K562 (cell line): Measurements from ENCODE around the gene GLYAT. TPM values are rescaled to one million over a fixed set of nuclear protein-coding genes. Genes with fewer than 3 reads are reported as not detected.
A peak's percentile ranks its signal among the peaks of the same experiment; 100 is the strongest.

Experiments
- ATAC-seq: fragments of 200-7000 bp; cut with Tn5 transposase; 3 replicates; pipeline ENCODE4 v1.9.1; 2020; ENCODE audit warnings: moderate library complexity
- BruUV-seq: library from RNA; stranded (reverse); fragments of 400-500 nt; replicated peaks from 2 replicates; lab custom pipeline; 2021; lab: Mats Ljungman, UMichigan
- CTCF ChIA-PET: fragments of 300-600 bp; formaldehyde crosslinking; extraction: SDS; loops from one replicate; lab custom pipeline; 2021; ENCODE audit warnings: low intra/inter-chr PET ratio; lab: Yijun Ruan, JAX
- POLR2A ChIA-PET: fragments of 300-600, 350-650 bp; sonication (Branson Sonifier 250); formaldehyde crosslinking; extraction: SDS; loops from one replicate; lab custom pipeline; 2021; ENCODE audit warnings: antibody characterized with exemption, inconsistent platforms; lab: Yijun Ruan, JAX
- DNase-seq, 4 experiments: peaks; one replicate each; pipeline versions ENCODE4 v3.0.0 to v3.0.0-alpha.2; 2011 to 2018; ENCODE audit warnings: low spot score in 3 of 4, mixed read lengths in 3 of 4; ENCODE audit errors: extremely low read depth in 1 of 4
- FAIRE-seq: peaks from 2 replicates; lab custom pipeline; 2011; peaks lifted over from hg19 to GRCh38; lab: Jason Lieb, UNC
- H2AFZ ChIP-seq: 2 replicates; pipeline ENCODE4 v1.6.0; 2011; ENCODE audit warnings: low read depth, low read length, control low read depth, inconsistent platforms
- H3K27ac ChIP-seq: fragments of 200-600 bp; 3 replicates; pipeline ENCODE4 v1.8.0; 2011; ENCODE audit warnings: low read depth, mild to moderate bottlenecking, control low read depth, inconsistent platforms, low read length, moderate library complexity, mixed read lengths; ENCODE audit errors: extremely low read depth
- H3K27me3 ChIP-seq, 2 experiments: fragments of 300-600 bp in 1 of 2; 2 replicates in 1 of 2; 3 replicates in 1 of 2; pipeline versions ENCODE4 v1.6.0 to v1.8.0; 2011; ENCODE audit warnings: inconsistent platforms in 2 of 2, low read length in 2 of 2, mild to moderate bottlenecking in 1 of 2, mixed read lengths in 1 of 2, moderate library complexity in 1 of 2; ENCODE audit not compliant: control insufficient read depth in 2 of 2, insufficient read depth in 2 of 2
- H3K36me3 ChIP-seq: fragments of 300-600 bp; 3 replicates; pipeline ENCODE4 v1.8.0; 2011; ENCODE audit warnings: mild to moderate bottlenecking, low read length, inconsistent platforms; ENCODE audit not compliant: control insufficient read depth, insufficient read depth
- H3K4me1 ChIP-seq, 2 experiments: fragments of 200-600 bp in 1 of 2; replicated peaks in 1 of 2; 2 replicates in 1 of 2; 3 replicates in 1 of 2; pipeline versions ENCODE4 v1.5.1 to v1.8.0; 2011; ENCODE audit warnings: inconsistent platforms in 2 of 2, low read length in 2 of 2, mild to moderate bottlenecking in 1 of 2, mixed read lengths in 1 of 2, moderate library complexity in 1 of 2; ENCODE audit not compliant: control insufficient read depth in 2 of 2, insufficient read depth in 2 of 2
- H3K4me2 ChIP-seq: 2 replicates; pipeline ENCODE4 v1.6.1; 2011; ENCODE audit warnings: low read length, control low read depth, inconsistent platforms, mixed read lengths; ENCODE audit not compliant: insufficient read depth
- H3K4me3 ChIP-seq: fragments of 200-600 bp; sonication (generic), shearing (Covaris generic); 2 replicates; pipeline ENCODE4 v1.5.1; 2016; ENCODE audit warnings: control low read depth, inconsistent platforms
- H3K79me2 ChIP-seq: fragments of 200-600 bp; 3 replicates; pipeline ENCODE4 v1.8.0; 2011; ENCODE audit warnings: low read length, inconsistent platforms; ENCODE audit not compliant: control insufficient read depth, insufficient read depth
- H3K9ac ChIP-seq, 2 experiments: 2 replicates each; pipeline versions ENCODE4 v1.6.0 to v1.6.1; 2011; ENCODE audit warnings: low read depth in 2 of 2, low read length in 2 of 2, control low read depth in 1 of 2, inconsistent platforms in 1 of 2, mild to moderate bottlenecking in 1 of 2, mixed read lengths in 1 of 2; ENCODE audit not compliant: insufficient read depth in 1 of 2
- H3K9me1 ChIP-seq: one replicate; pipeline ENCODE4 v1.6.0; 2011; ENCODE audit warnings: inconsistent platforms, mild to moderate bottlenecking, low read length, moderate library complexity; ENCODE audit not compliant: control insufficient read depth, insufficient read depth
- H3K9me3 ChIP-seq: replicated peaks from 2 replicates; pipeline ENCODE4 v1.5.1; 2011; ENCODE audit warnings: low read depth, low read length, inconsistent platforms; ENCODE audit not compliant: control insufficient read depth, insufficient read depth
- H4K20me1 ChIP-seq: replicated peaks from 2 replicates; pipeline ENCODE4 v1.6.1; 2011; ENCODE audit warnings: low read length, inconsistent platforms, mixed read lengths; ENCODE audit not compliant: control insufficient read depth, insufficient read depth
- ARID2 ChIP-seq: fragments of 450-650 bp; IDR thresholded peaks from 2 replicates; pipeline ENCODE4 v1.6.1; 2017; ENCODE audit warnings: antibody characterized with exemption, mild to moderate bottlenecking
- EGR1 ChIP-seq: fragments of 450-650 bp; conservative IDR thresholded peaks from 2 replicates; pipeline ENCODE4 v1.6.1; 2017; ENCODE audit warnings: mild to moderate bottlenecking
- FOXA1 ChIP-seq: fragments of 450-650 bp; IDR thresholded peaks from 2 replicates; pipeline ENCODE4 v1.6.1; 2016; ENCODE audit warnings: mild to moderate bottlenecking, borderline replicate concordance
- HDAC8 ChIP-seq: fragments of 450-650 bp; IDR thresholded peaks from 2 replicates; pipeline ENCODE4 v1.6.1; 2016; ENCODE audit warnings: mild to moderate bottlenecking, missing genetic modification characterization, moderate library complexity, missing compliant biosample characterization
- KDM2B ChIP-seq: fragments of 250-450 bp; sonication (Bioruptor Pico); IDR thresholded peaks from 2 replicates; pipeline ENCODE4 v1.8.0; 2021; ENCODE audit warnings: mild to moderate bottlenecking, moderate library complexity
- MXI1 ChIP-seq: IDR thresholded peaks from 2 replicates; pipeline ENCODE4 v1.6.1; 2011; ENCODE audit warnings: low read depth, mild to moderate bottlenecking, improper control_type of control experiment, low read length
- NR1H2 ChIP-seq: sonication (generic); formaldehyde crosslinking; IDR thresholded peaks from 2 replicates; pipeline ENCODE4 v1.4.0; 2020; ENCODE audit warnings: mild to moderate bottlenecking, missing genetic modification reagents
- NR4A1 ChIP-seq, 2 experiments: fragments of 250-450 bp in 1 of 2; fragments of 450-650 bp in 1 of 2; sonication (Bioruptor Pico) in 1 of 2; IDR thresholded peaks; 2 replicates each; pipeline versions ENCODE4 v1.4.0 to v1.6.1; 2016 to 2020; ENCODE audit warnings: mild to moderate bottlenecking in 2 of 2, missing compliant biosample characterization in 1 of 2, missing genetic modification characterization in 1 of 2, moderate library complexity in 1 of 2
- POLR2H ChIP-seq: IDR thresholded peaks from 2 replicates; pipeline ENCODE4 v1.6.1; 2016; ENCODE audit warnings: missing genetic modification characterization, low read depth, mild to moderate bottlenecking, control low read depth, missing compliant biosample characterization, moderate library complexity
- RFX7 ChIP-seq: fragments of 250-450 bp; sonication (Bioruptor Pico); IDR thresholded peaks from 2 replicates; pipeline ENCODE4 v1.5.1; 2021; ENCODE audit warnings: mild to moderate bottlenecking
- SNIP1 ChIP-seq: fragments of 450-650 bp; IDR thresholded peaks from 2 replicates; pipeline ENCODE4 v1.7.1; 2017; ENCODE audit warnings: low read depth, mild to moderate bottlenecking
- TRIM24 ChIP-seq, 2 experiments: fragments of 450-650 bp; IDR thresholded peaks; 2 replicates each; pipeline ENCODE4 v1.6.1; 2016
- ZNF23 ChIP-seq: fragments of 250-450 bp; sonication (Bioruptor Pico); IDR thresholded peaks from 2 replicates; pipeline ENCODE4 v1.4.0; 2020; ENCODE audit warnings: mild to moderate bottlenecking
- ZNF354B ChIP-seq: fragments of 250-450 bp; sonication (Bioruptor Pico); IDR thresholded peaks from 2 replicates; pipeline ENCODE4 v1.4.0; 2020
- ZNF408 ChIP-seq: fragments of 250-450 bp; sonication (Bioruptor Pico); IDR thresholded peaks from 2 replicates; pipeline ENCODE4 v1.4.0; 2020; ENCODE audit warnings: low read depth, mild to moderate bottlenecking, moderate library complexity
- WGBS: fragments of 100-300 bp; shearing (Covaris generic); methylation state at CpG from one replicate; pipeline ENCODE4 v1.1.6; 2016; ENCODE audit warnings: low coverage, mixed read lengths; ENCODE audit not compliant: insufficient coverage; ENCODE audit errors: missing lambda C conversion rate; 5-methylcytosine and 5-hydroxymethylcytosine counted together
- in situ Hi-C: fragments of 300-500 bp; cut with MboI; formaldehyde crosslinking; loops from 4 replicates; pipeline ENCODE4 v1.15.0; 2018; ENCODE audit warnings: inconsistent platforms, mixed read lengths
- intact Hi-C: fragments of 100-400 bp; cut with micrococcal nuclease; formaldehyde crosslinking; loops from 2 replicates; pipeline ENCODE4 v1.14.2; 2022
- polyA plus RNA-seq, 8 experiments: library from polyadenylated mRNA; depleted of rRNA in 4 of 8; stranded (reverse) in 5 of 8; unstranded in 3 of 8; fragments of >200 nt; fragmentation: Nextera tagmentation in 2 of 8; fragmentation: Illumina TruSeq in 1 of 8; extraction: Ambion mirVana in 2 of 8; extraction: Trizol in 1 of 8; gene quantifications; 2 replicates each; pipeline versions ENCODE4 v1.2.1 to v1.2.3, GENCODE V29; 2011 to 2014; ENCODE audit warnings: inconsistent platforms in 1 of 8, missing spikeins in 1 of 8
- total RNA-seq, 7 experiments: library from RNA; depleted of rRNA in 6 of 7; stranded (reverse); fragments of >200 nt in 6 of 7; fragmentation: Illumina TruSeq in 2 of 7; extraction: Trizol in 2 of 7; gene quantifications; 2 replicates each; pipeline versions ENCODE4 v1.2.1 to v1.2.3, GENCODE V29; 2011 to 2021; ENCODE audit warnings: low replicate concordance in 1 of 7
- TF ChIP-seq, protein P1 (sequence below), 3 experiments: fragments of 200-800 bp in 1 of 3; sonication (Bioruptor generic) in 1 of 3; sonication (generic) in 1 of 3; formaldehyde crosslinking in 1 of 3; IDR thresholded peaks; 2 replicates each; pipeline versions ENCODE4 v1.6.1 to v1.8.0; 2016 to 2022; ENCODE audit warnings: mild to moderate bottlenecking in 2 of 3, missing compliant biosample characterization in 2 of 3, missing genetic modification characterization in 2 of 3, missing genetic modification reagents in 1 of 3
- TF ChIP-seq, protein P2 (sequence below): sonication (generic); formaldehyde crosslinking; IDR thresholded peaks from 2 replicates; pipeline ENCODE4 v1.8.1; 2023; ENCODE audit warnings: mild to moderate bottlenecking, missing genetic modification reagents
- TF ChIP-seq, protein P3 (sequence below): IDR thresholded peaks from 3 replicates; pipeline ENCODE4 v1.6.1; 2011; ENCODE audit warnings: borderline replicate concordance, mild to moderate bottlenecking; ENCODE audit not compliant: insufficient read length, insufficient read depth

The GLYAT gene
- total and polyA plus RNA-seq, 9 of the 15 experiments (the other 6 are each of a cell fraction or from before 2014, with no cell fraction given) = not detected

DNA sequence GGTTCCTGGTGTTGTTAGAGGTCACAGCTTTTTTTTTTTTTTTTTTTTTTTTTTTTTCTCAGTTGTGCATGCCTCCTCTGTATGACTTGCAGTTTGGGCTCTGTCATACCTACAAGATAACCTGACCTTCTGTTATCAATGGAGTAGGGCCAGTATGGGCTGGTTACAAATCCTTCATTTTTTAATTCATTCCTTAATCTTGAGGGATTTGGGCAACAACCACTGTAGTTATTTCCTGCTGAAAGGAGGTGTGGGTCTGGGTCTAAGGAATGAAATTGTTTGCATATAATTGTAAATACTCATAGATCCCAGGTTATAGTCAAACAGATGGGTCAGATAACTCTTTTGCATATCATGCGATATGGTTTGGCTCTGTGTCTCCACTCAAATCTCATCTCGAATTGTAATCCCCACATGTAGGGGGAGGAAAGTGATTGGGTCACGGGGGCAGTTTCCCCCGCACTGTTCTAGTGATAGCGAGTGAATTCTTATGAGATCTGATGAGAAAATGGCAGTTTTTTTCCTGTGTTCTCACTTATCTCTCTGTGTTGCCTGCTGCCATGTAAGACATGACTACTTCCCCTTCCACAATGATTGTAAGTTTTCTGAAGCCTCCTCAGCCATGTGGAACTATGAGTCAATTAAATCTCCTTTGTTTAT lies 14.1 kb upstream of the GLYAT start:
- Histone ChIP-seq H3K9ac (no peak overlapping the region), H3K4me3 (no peak overlapping the region), H3K27ac (peak overlapping the region; percentile 59), H3K4me2 (no peak overlapping the region; the same call in 1 of the 2 replicates), H2AFZ (peak overlapping the region; percentile 14; the same call in 1 of the 2 replicates), H3K4me1 (peaks cover 0 to 25% of the 10 kb centered on the region in 2 experiments; a peak in 3 of 5 replicates), H3K79me2 (no peaks in the 10 kb centered on the region), H4K20me1 (no peaks in the 10 kb centered on the region), H3K9me3 (peaks cover 12% of the 10 kb centered on the region; the same call in 1 of the 2 replicates), H3K9me1 (no peaks in the 10 kb centered on the region), H3K27me3 (no peaks in the 10 kb centered on the region), H3K36me3 (no peaks in the 10 kb centered on the region)
- peak; percentile 86 for ATAC-seq
- intact Hi-C loops = loop anchor here (5.0 kb wide), 1 partner anchor 41 kb away; no protein-coding TSS in a partner anchor
- 2% methylated on average over 5 of the region's 5 CpGs for WGBS
- POLR2A ChIA-PET = interaction anchor here (1.1 kb wide), 1 partner anchor 26 kb away, joined by 4 read pairs; no protein-coding TSS in a partner anchor
- peak; percentile 68 for FAIRE-seq
- in situ Hi-C loops = no loop called here
- CTCF ChIA-PET = interaction anchor here (1.3 kb wide), 1 partner anchor 91 kb away, joined by 3 read pairs; no protein-coding TSS in a partner anchor
- peak in 3 of 4 experiments; percentile 11 to 68 (median 36) for DNase-seq
- BruUV-seq = no TSS peak
- TF ChIP-seq ZNF408 (CRISPR knock-in tag) (no peak), SNIP1 (no peak), RFX7 (CRISPR knock-in tag) (no peak), HDAC8 (no peak), TRIM24 (IDR thresholded peaks at IDR 0.05) (peak; percentile 85 to 87), EGR1 (no peak; the same call in 1 of the 2 replicates), KDM2B (CRISPR knock-in tag) (no peak), NR4A1 (CRISPR knock-in tag; IDR thresholded peaks at IDR 0.05) (no peak), NR4A1 (tag; IDR thresholded peaks at IDR 0.05) (no peak), ZNF354B (CRISPR knock-in tag) (no peak), NR1H2 (CRISPR knock-in tag) (no peak), POLR2H (tag) (no peak), FOXA1 (no peak), ARID2 (no peak), ZNF23 (CRISPR knock-in tag) (no peak), MXI1 (no peak)
- TF ChIP-seq, protein P1, sequence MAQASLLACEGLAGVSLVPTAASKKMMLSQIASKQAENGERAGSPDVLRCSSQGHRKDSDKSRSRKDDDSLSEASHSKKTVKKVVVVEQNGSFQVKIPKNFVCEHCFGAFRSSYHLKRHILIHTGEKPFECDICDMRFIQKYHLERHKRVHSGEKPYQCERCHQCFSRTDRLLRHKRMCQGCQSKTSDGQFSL (CRISPR knock-in tag; IDR thresholded peaks at IDR 0.05) = no peak
- TF ChIP-seq, protein P1 (tag; IDR thresholded peaks at IDR 0.05) = no peak
- TF ChIP-seq, protein P2, sequence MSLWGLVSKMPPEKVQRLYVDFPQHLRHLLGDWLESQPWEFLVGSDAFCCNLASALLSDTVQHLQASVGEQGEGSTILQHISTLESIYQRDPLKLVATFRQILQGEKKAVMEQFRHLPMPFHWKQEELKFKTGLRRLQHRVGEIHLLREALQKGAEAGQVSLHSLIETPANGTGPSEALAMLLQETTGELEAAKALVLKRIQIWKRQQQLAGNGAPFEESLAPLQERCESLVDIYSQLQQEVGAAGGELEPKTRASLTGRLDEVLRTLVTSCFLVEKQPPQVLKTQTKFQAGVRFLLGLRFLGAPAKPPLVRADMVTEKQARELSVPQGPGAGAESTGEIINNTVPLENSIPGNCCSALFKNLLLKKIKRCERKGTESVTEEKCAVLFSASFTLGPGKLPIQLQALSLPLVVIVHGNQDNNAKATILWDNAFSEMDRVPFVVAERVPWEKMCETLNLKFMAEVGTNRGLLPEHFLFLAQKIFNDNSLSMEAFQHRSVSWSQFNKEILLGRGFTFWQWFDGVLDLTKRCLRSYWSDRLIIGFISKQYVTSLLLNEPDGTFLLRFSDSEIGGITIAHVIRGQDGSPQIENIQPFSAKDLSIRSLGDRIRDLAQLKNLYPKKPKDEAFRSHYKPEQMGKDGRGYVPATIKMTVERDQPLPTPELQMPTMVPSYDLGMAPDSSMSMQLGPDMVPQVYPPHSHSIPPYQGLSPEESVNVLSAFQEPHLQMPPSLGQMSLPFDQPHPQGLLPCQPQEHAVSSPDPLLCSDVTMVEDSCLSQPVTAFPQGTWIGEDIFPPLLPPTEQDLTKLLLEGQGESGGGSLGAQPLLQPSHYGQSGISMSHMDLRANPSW = no peak
- TF ChIP-seq, protein P3, sequence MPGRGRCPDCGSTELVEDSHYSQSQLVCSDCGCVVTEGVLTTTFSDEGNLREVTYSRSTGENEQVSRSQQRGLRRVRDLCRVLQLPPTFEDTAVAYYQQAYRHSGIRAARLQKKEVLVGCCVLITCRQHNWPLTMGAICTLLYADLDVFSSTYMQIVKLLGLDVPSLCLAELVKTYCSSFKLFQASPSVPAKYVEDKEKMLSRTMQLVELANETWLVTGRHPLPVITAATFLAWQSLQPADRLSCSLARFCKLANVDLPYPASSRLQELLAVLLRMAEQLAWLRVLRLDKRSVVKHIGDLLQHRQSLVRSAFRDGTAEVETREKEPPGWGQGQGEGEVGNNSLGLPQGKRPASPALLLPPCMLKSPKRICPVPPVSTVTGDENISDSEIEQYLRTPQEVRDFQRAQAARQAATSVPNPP = no peak
